GM21717 (cell line): ENCODE data around the gene IFNK.

ENCODE experiments used
- ATAC-seq: cut with Tn5 transposase; IDR thresholded peaks from one replicate; pipeline ENCODE4 v1.9.1; 2021; ENCODE audit warnings: mild to moderate bottlenecking, moderate library complexity; ENCODE audit not compliant: unreplicated experiment

Gene IFNK

GRCh38 chr9:27537027-27537435 lies 12.9 kb downstream of the IFNK start:
- ATAC-seq, result no peak

GRCh38 chr9:27537756-27538155 lies 13.7 kb downstream of the IFNK start:
- ATAC-seq, result no peak

- no peak for ATAC-seq
These were observed 14.6 kb downstream of the IFNK start for GRCh38 chr9:27538647-27539046.

GRCh38 chr9:27539479-27540441 lies 15.7 kb downstream of the IFNK start:
- ATAC-seq, result peak; percentile 47

GRCh38 chr9:27540502-27540901 lies 16.4 kb downstream of the IFNK start:
- no peak for ATAC-seq

- ATAC-seq, result no peak
These were observed 17.6 kb downstream of the IFNK start for GRCh38 chr9:27541740-27542139.

- ATAC-seq, result no peak
These were observed 18.4 kb downstream of the IFNK start for GRCh38 chr9:27542508-27542907.

GRCh38 chr9:27545471-27545870 lies 21.4 kb downstream of the IFNK start:
- ATAC-seq, result no peak

GRCh38 chr9:27548055-27548741 lies 24.1 kb downstream of the IFNK start:
- no peak for ATAC-seq

- ATAC-seq, result no peak
These were observed 25.2 kb downstream of the IFNK start for GRCh38 chr9:27549196-27549755.

- ATAC-seq, result no peak
These were observed 30.6 kb downstream of the IFNK start for GRCh38 chr9:27554712-27555111.

GRCh38 chr9:27556470-27556869 lies 32.4 kb downstream of the IFNK start:
- no peak for ATAC-seq

GRCh38 chr9:27558307-27558706 lies 34.2 kb downstream of the IFNK start:
- ATAC-seq, result no peak

GRCh38 chr9:27560457-27560856 lies 36.4 kb downstream of the IFNK start:
- no peak for ATAC-seq

GRCh38 chr9:27561685-27562084 lies 37.6 kb downstream of the IFNK start:
- ATAC-seq, result no peak

- ATAC-seq, result no peak
These were observed 39.8 kb downstream of the IFNK start for GRCh38 chr9:27563738-27564430.

GRCh38 chr9:27564670-27565069 lies 40.6 kb downstream of the IFNK start:
- peak; percentile 38 for ATAC-seq

- no peak for ATAC-seq
These were observed 41.6 kb downstream of the IFNK start for GRCh38 chr9:27565696-27566095.

- no peak for ATAC-seq
These were observed 42.0 kb downstream of the IFNK start for GRCh38 chr9:27566118-27566517.

- ATAC-seq, result no peak
These were observed 45.3 kb downstream of the IFNK start for GRCh38 chr9:27569406-27569805.

- ATAC-seq, result no peak
These were observed 46.9 kb downstream of the IFNK start for GRCh38 chr9:27571011-27571410.
